GM12878 (cell line): Measurements from ENCODE around the gene ATP5F1A. TPM values are rescaled to one million over a fixed set of nuclear protein-coding genes. Genes with fewer than 3 reads are reported as not detected.

ENCODE experiments used
- CBX5 ChIP-seq: sonication (generic); IDR thresholded peaks from 2 replicates; pipeline ENCODE4 v1.6.1; 2016; ENCODE audit warnings: low read depth, moderate library complexity, mild to moderate bottlenecking, inconsistent platforms
- E2F4 ChIP-seq: IDR thresholded peaks from 2 replicates; pipeline ENCODE4 v1.6.1; 2012; ENCODE audit warnings: low read depth, low read length, improper control_type of control experiment
- ETV6 ChIP-seq, 2 experiments: fragments of 450-650 bp in 1 of 2; IDR thresholded peaks in 1 of 2; conservative IDR thresholded peaks in 1 of 2; 2 replicates each; pipeline ENCODE4 v1.6.1; 2014; ENCODE audit warnings: antibody characterized with exemption in 1 of 2, borderline replicate concordance in 1 of 2, low read depth in 1 of 2, mild to moderate bottlenecking in 1 of 2, moderate library complexity in 1 of 2
- IRF4 ChIP-seq: IDR thresholded peaks from 2 replicates; pipeline ENCODE4 v1.6.1; 2011; ENCODE audit warnings: low read depth, low read length
- JUNB ChIP-seq: IDR thresholded peaks from 2 replicates; pipeline ENCODE4 v1.6.1; 2016; ENCODE audit warnings: antibody characterized with exemption, mild to moderate bottlenecking
- MEF2A ChIP-seq: IDR thresholded peaks from 2 replicates; pipeline ENCODE4 v1.6.1; 2011; ENCODE audit warnings: low read depth, mild to moderate bottlenecking, low read length, moderate library complexity; ENCODE audit not compliant: insufficient read depth
- MLLT1 ChIP-seq: fragments of 450-650 bp; IDR thresholded peaks from 2 replicates; pipeline ENCODE4 v1.6.1; 2016; ENCODE audit warnings: mild to moderate bottlenecking
- RCOR1 ChIP-seq: conservative IDR thresholded peaks from 2 replicates; pipeline ENCODE4 v1.6.1; 2012; ENCODE audit warnings: low read depth, low read length, improper control_type of control experiment
- STAT3 ChIP-seq: IDR thresholded peaks from 2 replicates; pipeline ENCODE4 v1.6.1; 2011; ENCODE audit warnings: low read depth, low read length, improper control_type of control experiment
- polyA plus RNA-seq, 11 experiments: library from polyadenylated mRNA; depleted of rRNA in 4 of 11; unstranded in 6 of 11; stranded (reverse) in 5 of 11; fragments of >200 nt; fragmentation: Nextera tagmentation in 4 of 11; fragmentation: Illumina TruSeq in 1 of 11; extraction: Ambion mirVana in 4 of 11; extraction: Trizol in 1 of 11; gene quantifications; 1 replicate in 1 of 11; 2 replicates in 10 of 11; pipeline versions ENCODE4 v1.2.1 to v1.2.3, GENCODE V29; 2011 to 2016; ENCODE audit warnings: inconsistent platforms in 2 of 11, missing spikeins in 2 of 11, low read depth in 1 of 11
- total RNA-seq, 4 experiments: library from RNA; depleted of rRNA in 3 of 4; stranded (reverse); fragments of >200 nt in 3 of 4; fragmentation: Illumina TruSeq in 1 of 4; extraction: Trizol in 1 of 4; gene quantifications; 2 replicates each; pipeline versions ENCODE4 v1.2.1 to v1.2.3, GENCODE V29; 2013 to 2021

Gene ATP5F1A
- total and polyA plus RNA-seq, 10 of the 15 experiments (the other 5 are each of a cell fraction or from before 2014, with no cell fraction given), result 592 to 1,161 (median 723) TPM

- no peak for TF ChIP-seq E2F4
- TF ChIP-seq CBX5, result no peak
- TF ChIP-seq MLLT1, result no peak
- no peak for TF ChIP-seq STAT3
- no peak for TF ChIP-seq IRF4
- TF ChIP-seq JUNB, result peak; percentile 43
- 0 out of 2 replicates have a peak, but pooled peaks have one; percentile 46 for TF ChIP-seq MEF2A
- no peak for TF ChIP-seq RCOR1
- peak in 1 of 2 experiments; percentile 32; a peak in 1 of 4 replicates for TF ChIP-seq ETV6 (conservative IDR thresholded peaks at IDR 0.05 in 1 of 2, IDR thresholded peaks at IDR 0.05 in 1 of 2; ENCODE audit: borderline replicate concordance in 1 of 2, low read depth in 1 of 2)
These were observed 42.9 kb downstream of the ATP5F1A start (continued) for GRCh38 chr18:46054956-46055837.
